Activated T-cell treated with anti-CD3 and anti-CD28 coated beads, Interleukin-2, amount 50 U/mL, for 24 hours (primary cell): Measurements from ENCODE around the gene TMEM214.
"Not testable (repeated sequence)": the region's sequence is repeated elsewhere in the genome, so short reads cannot be mapped to it uniquely, and the experiment has no call there.

Experiments
- DNase-seq: peaks from one replicate; pipeline ENCODE4 v3.0.0-alpha.2; 2020
- H3K27ac Mint-ChIP-seq: 2 replicates; pipeline ENCODE4 v1.8.0; 2020; ENCODE audit warnings: mild to moderate bottlenecking, mixed read lengths
- H3K27me3 Mint-ChIP-seq: 2 replicates; pipeline ENCODE4 v1.8.0; 2020; ENCODE audit warnings: mixed read lengths
- H3K36me3 Mint-ChIP-seq: 2 replicates; pipeline ENCODE4 v1.8.0; 2020; ENCODE audit warnings: low read depth, mixed read lengths
- H3K4me1 Mint-ChIP-seq: 2 replicates; pipeline ENCODE4 v1.8.0; 2020; ENCODE audit warnings: low read depth, mixed read lengths
- H3K4me3 Mint-ChIP-seq: 2 replicates; pipeline ENCODE4 v1.8.0; 2020; ENCODE audit warnings: mild to moderate bottlenecking, moderate library complexity, mixed read lengths
- H3K9me3 Mint-ChIP-seq: 2 replicates; pipeline ENCODE4 v1.8.0; 2020; ENCODE audit warnings: mixed read lengths

Gene TMEM214

DNA sequence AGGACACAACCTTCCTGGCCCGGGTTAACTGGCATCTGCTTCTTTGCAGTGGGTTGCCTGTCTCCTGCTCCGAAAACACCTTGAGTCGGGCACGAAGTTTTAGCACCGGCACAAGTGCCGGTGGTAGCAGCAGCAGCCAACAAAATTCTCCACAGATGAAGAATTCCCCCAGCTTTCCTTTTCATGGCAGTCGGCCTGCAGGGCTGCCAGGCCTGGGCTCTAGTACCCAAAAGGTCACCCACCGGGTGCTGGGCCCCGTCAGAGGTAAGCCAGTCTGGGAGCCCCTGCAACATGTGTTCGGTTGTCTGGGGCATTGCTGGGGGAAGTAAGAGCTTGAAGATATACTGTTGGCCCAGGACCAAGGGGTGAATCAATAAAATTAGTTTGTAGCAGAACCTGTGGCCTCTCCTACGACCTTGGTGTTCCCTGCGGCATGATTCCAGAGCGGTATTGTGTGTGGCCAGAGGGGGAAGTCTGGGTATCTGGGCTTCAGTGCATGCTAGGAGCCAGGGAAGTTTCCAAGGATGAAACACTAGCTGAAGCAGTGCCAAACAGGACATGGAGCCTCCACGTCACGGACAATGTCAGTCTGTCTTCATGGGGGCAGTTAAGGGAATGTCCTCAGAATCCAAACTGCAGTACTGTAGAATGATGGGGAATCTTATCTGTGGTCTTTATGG, 26.5 kb downstream of the TMEM214 start:
- no peak overlapping the region for H3K27ac Mint-ChIP-seq
- no peak for DNase-seq
- H3K36me3 Mint-ChIP-seq = peaks cover 80% of the 10 kb centered on the region
- no peaks in the 10 kb centered on the region for H3K27me3 Mint-ChIP-seq
- H3K4me3 Mint-ChIP-seq = no peak overlapping the region
- H3K4me1 Mint-ChIP-seq = peaks cover 6% of the 10 kb centered on the region
- no peaks in the 10 kb centered on the region for H3K9me3 Mint-ChIP-seq

DNA sequence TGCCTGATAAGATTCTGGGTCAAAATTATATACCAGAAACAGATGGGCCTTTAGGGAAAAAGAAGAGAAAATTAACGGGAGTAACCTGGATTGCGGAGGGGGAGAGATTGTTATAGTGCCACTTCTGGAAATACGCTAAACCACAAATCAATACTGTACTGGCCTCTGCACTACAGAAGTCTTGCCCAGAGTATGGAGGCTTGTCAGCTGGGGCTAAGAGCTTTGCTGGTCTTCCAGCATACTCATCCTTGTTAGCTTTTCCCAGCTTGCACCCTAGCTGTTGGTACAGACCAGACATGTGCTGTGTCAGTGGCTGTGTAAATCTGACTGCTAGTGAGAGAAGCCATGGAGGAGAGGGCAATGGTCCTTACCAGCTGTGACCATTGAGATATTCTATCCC, 27.6 kb downstream of the TMEM214 start:
- H3K36me3 Mint-ChIP-seq = peaks cover 80% of the 10 kb centered on the region
- H3K4me3 Mint-ChIP-seq = no peak overlapping the region
- no peaks in the 10 kb centered on the region for H3K27me3 Mint-ChIP-seq
- peaks cover 6% of the 10 kb centered on the region for H3K4me1 Mint-ChIP-seq
- H3K27ac Mint-ChIP-seq = peak overlapping the region; percentile 67
- no peak for DNase-seq
- H3K9me3 Mint-ChIP-seq = no peaks in the 10 kb centered on the region

DNA sequence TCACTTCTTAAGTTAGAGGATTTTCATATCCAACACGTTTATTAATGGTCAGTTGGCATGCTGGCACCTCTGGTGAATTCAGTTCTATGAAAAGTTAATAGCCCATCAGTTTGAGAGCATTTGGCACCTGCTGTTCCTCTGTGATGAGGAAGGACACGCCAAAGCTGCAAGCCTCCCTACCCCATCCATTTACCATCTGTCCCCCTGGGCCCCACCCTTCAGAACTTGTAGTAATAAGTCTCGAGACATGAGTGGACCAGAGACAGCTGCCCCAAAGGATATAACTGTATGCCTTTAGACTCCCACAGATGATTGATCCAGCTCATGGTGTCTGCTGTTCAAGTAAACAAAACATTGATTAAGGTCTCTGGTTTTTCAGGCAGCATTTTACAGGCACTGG, 32.4 kb downstream of the TMEM214 start:
- Mint-ChIP-seq H3K36me3 (peaks cover 83% of the 10 kb centered on the region), H3K27ac (peak overlapping the region; percentile 8), H3K4me3 (no peak overlapping the region), H3K27me3 (no peaks in the 10 kb centered on the region), H3K4me1 (peaks cover 37% of the 10 kb centered on the region), H3K9me3 (no peaks in the 10 kb centered on the region)
- no peak for DNase-seq

DNA sequence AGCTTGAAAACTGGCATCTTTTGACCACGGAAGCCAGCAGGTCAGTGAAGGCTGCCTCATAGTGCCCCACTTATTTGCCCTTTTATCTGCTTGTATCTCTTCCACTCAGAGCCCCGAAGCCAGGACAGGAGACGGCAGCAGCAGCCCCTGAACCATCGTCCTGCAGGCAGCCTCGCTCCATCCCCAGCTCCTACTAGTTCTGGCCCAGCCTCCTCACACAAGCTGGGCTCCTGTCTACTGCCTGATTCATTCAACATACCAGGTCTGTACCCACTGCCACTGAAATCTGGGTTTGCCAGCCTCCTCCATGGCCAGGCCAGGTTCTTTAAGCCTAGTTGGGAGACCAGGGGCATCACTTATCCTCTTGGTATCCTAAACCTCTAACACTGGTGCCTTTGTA, 34.6 kb downstream of the TMEM214 start:
- Mint-ChIP-seq H3K4me1 (peaks cover 52% of the 10 kb centered on the region), H3K36me3 (peaks cover 86% of the 10 kb centered on the region), H3K27me3 (no peaks in the 10 kb centered on the region), H3K4me3 (no peak overlapping the region), H3K9me3 (no peaks in the 10 kb centered on the region), H3K27ac (peak overlapping the region; percentile 65)
- no peak for DNase-seq

DNA sequence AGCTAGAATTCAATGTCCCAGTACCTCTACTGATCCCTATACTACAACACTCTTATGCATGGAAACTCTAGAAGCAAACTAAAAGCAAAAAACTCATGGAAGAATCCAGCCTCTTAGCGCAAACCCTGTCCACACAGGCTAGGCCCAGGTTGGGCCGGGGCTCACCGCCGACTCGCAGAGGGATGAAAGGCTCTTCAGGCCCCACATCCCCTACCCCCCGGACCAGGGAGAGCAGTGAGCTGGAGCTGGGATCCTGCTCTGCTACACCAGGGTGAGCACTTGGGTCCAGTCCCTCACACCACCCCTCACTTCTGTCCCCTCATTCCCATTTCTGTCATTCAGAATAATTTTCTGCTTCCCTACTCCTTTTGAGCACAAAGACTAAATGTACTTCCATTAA, 36.7 kb downstream of the TMEM214 start:
- Mint-ChIP-seq H3K36me3 (peaks cover 68% of the 10 kb centered on the region), H3K27ac (peak overlapping the region; percentile 95), H3K4me1 (peaks cover 64% of the 10 kb centered on the region), H3K27me3 (no peaks in the 10 kb centered on the region), H3K9me3 (no peaks in the 10 kb centered on the region), H3K4me3 (peak overlapping the region; percentile 99)
- DNase-seq = no peak

DNA sequence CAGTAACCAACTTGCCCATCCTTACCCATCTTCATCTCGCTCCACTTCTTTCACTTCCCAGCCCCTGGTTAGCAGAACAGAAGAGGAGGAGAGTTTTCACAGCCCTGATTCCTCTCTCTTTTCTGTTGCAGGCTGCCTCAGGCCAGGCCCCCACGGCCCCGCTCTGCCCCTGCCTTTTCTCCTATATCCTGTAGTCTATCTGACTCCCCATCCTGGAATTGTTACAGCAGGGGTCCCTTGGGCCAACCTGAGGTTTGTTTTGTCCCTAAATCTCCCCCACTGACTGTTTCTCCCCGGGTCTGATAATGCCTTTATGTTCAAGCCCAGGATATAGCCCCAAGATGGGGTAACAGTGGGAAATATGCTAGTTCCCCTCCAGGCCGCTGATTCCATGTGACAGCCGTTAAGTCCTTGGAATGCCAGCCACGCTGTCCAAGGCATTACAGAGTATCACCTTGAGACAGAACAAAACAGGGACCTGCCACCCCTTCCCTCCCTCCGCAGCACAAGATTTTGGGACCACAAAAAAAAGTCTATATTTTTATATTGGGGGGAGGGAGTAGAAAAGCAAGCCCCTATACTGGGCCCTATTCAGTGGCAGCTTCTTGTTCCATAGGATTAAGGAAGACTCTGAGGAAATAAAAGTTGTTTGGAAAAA, 37.3 kb downstream of the TMEM214 start:
- DNase-seq = no peak
- H3K4me3 Mint-ChIP-seq = peak overlapping the region; percentile 99
- H3K27ac Mint-ChIP-seq = peak overlapping the region; percentile 95
- peaks cover 71% of the 10 kb centered on the region for H3K4me1 Mint-ChIP-seq
- H3K36me3 Mint-ChIP-seq = peaks cover 62% of the 10 kb centered on the region
- no peaks in the 10 kb centered on the region for H3K9me3 Mint-ChIP-seq
- H3K27me3 Mint-ChIP-seq = no peaks in the 10 kb centered on the region

DNA sequence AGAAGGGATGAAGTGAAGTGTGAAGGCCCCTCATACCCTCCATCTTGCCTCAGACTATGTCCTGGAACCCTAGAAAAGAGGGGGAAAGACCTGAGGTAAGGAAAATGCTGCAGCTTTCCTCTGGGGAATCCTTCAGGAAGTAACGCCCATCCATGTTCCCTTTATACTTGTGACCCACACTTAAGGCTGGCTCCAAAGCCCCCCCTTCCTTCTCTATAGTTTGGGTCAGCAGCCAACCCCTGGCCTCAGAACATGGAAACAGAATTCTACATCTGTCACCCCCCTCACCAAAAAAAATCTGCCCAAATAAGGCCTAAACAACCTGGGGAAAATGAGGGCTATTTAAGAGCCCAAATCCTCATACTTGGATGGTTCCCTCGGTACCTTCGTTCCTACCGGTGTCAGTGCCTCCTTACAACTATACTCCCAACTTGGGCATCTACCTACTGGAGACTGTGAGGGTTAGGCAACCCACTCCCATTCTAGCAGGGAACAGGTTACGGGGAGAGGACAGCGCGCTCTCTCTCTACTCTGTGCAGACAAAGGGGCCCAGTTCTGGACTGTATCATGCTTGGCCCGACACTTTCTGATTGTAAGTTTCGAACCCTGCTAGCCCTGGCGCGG, 38.0 kb downstream of the TMEM214 start:
- peak overlapping the region; percentile 95 for H3K27ac Mint-ChIP-seq
- H3K36me3 Mint-ChIP-seq = peaks cover 55% of the 10 kb centered on the region
- peak overlapping the region; percentile 99 for H3K4me3 Mint-ChIP-seq
- no peaks in the 10 kb centered on the region for H3K9me3 Mint-ChIP-seq
- peaks cover 73% of the 10 kb centered on the region for H3K4me1 Mint-ChIP-seq
- H3K27me3 Mint-ChIP-seq = no peaks in the 10 kb centered on the region
- no peak for DNase-seq

DNA sequence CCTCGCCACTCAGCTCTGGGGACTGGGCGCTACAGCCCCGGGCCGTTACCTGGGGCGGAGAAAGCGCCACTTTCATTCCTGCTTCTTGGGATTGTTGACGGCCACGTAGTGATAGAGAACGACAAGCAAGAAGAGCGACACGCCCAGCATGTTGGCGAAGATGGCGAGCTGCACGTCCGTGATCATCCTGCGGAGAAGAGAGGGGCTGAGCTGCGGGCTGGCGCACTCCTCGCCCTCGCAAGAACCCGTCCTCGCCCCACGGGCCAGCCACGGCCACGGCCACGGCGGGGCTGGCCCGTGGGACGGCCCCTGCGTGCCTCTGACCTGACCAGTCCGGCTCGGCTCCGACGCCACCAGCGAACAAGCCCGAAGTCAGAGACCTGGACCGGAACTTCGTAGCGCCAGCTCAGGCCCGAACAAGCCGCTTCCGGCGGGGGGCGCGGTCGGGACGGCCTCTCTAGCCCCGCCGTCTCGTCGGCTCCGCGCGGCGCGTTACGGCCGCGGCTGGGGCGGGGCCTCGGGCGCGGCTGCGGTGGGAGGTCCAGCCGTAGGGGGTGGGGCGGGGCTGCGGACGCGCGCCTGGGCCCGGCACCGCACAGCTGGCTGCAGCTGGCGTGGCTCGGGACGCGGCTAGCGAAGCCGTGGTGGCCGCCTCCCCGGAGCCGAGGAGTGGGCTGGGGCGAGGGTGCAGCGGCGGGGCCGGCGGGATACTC, 38.7 kb downstream of the TMEM214 start, which contains the start of gene OST4:
OST4 (minus strand) TSS at position 378 of the 713 bp plus-strand sequence.
- Mint-ChIP-seq H3K27ac (peak within 1 kb of the TSS; percentile 95), H3K27me3 (no peaks in the 10 kb centered on the region), H3K4me1 (peaks cover 74% of the 10 kb centered on the region), H3K4me3 (peak within 1 kb of the TSS; percentile 99), H3K9me3 (no peaks in the 10 kb centered on the region), H3K36me3 (peaks cover 48% of the 10 kb centered on the region)
- DNase-seq = peak; percentile 94

DNA sequence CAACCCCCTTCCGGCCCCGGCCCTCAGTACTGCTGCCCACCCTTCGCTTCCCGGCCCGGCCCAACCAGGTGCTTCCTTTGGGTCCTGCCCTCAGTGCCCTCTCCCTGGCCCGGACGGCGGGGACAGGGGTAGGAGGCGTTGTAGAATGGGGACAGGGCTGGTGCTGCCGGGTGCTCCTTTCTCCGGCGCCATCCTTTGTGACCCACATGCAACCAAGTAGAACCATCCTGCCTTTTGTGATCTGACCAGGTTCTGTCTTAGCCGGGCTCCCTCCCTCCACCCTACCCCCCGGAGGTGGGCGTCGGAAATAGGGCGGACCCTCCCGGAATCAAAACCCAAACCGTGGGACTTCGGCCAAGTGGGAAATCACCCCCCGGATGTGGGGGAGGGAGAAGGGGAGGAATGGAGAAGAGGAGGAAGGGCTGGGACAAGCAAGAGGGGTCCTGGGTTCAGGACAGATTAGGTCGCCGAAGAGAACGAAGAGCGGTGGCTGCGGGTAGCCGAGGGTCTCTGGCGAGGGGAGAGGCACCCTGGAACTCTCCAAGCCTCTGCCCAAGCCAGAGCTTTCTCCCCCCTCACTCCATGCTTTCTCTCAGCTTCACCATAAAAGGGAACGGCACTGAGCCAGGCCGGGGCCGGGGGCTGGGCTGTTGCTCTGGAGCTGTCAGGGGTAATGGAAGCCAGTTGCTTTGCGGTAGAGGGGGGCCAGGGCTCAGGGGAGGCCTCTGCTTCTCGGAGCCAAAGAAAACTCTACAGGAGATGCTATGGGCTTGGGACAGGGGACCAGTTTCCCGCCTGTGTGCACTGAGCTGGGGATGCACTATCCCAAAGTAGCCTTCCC, 39.4 kb downstream of the TMEM214 start:
- H3K4me1 Mint-ChIP-seq = peaks cover 73% of the 10 kb centered on the region
- no peaks in the 10 kb centered on the region for H3K27me3 Mint-ChIP-seq
- H3K27ac Mint-ChIP-seq = peak overlapping the region; percentile 92
- H3K9me3 Mint-ChIP-seq = no peaks in the 10 kb centered on the region
- no peak for DNase-seq
- peaks cover 41% of the 10 kb centered on the region for H3K36me3 Mint-ChIP-seq
- peak overlapping the region; percentile 84 for H3K4me3 Mint-ChIP-seq

DNA sequence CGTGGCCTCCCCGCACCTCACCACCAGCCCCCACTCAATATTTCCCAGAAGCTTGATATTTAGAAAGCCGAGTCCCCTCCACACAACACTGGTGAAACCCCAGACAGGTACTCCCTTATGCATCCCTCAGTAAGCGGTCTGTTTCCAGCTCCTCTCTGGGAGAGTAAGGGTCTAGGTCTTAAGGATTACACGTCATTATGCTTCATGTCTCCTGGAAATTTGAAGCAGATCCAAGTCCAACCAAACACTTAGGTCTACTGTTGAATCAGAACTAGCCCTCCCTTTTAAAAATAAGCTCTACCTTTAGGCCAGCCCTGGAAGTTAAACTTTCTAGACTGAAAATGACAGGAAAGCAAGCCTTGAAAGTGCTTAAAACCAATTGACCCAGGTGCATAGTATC, 40.2 kb downstream of the TMEM214 start:
- H3K9me3 Mint-ChIP-seq = no peaks in the 10 kb centered on the region
- peaks cover 34% of the 10 kb centered on the region for H3K36me3 Mint-ChIP-seq
- no peak for DNase-seq
- peak overlapping the region; percentile 84 for H3K4me3 Mint-ChIP-seq
- H3K27ac Mint-ChIP-seq = peak overlapping the region; percentile 92
- H3K4me1 Mint-ChIP-seq = peaks cover 67% of the 10 kb centered on the region
- H3K27me3 Mint-ChIP-seq = no peaks in the 10 kb centered on the region

DNA sequence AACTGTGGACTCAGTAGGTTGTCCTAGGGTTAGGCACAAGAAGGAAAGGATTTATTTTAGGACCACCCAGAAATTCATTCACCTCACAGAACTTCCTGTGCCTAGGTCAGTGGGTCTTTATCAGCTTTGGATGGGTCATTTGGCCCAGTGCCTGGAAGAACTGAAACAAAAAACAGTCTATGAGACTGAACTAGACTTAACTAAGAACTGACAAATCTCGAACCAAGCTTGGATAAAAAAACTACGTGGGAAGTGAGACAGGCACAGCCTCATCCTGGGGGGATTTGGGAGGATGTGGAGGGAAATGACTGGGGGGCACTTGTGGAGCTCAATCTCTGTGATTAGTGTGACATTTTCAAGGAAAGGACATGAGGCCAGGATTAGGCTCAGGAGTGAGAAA, 41.0 kb downstream of the TMEM214 start:
- peaks cover 63% of the 10 kb centered on the region for H3K4me1 Mint-ChIP-seq
- peak overlapping the region; percentile 15 for H3K27ac Mint-ChIP-seq
- H3K9me3 Mint-ChIP-seq = no peaks in the 10 kb centered on the region
- no peaks in the 10 kb centered on the region for H3K27me3 Mint-ChIP-seq
- peaks cover 25% of the 10 kb centered on the region for H3K36me3 Mint-ChIP-seq
- no peak overlapping the region for H3K4me3 Mint-ChIP-seq
- no peak for DNase-seq

DNA sequence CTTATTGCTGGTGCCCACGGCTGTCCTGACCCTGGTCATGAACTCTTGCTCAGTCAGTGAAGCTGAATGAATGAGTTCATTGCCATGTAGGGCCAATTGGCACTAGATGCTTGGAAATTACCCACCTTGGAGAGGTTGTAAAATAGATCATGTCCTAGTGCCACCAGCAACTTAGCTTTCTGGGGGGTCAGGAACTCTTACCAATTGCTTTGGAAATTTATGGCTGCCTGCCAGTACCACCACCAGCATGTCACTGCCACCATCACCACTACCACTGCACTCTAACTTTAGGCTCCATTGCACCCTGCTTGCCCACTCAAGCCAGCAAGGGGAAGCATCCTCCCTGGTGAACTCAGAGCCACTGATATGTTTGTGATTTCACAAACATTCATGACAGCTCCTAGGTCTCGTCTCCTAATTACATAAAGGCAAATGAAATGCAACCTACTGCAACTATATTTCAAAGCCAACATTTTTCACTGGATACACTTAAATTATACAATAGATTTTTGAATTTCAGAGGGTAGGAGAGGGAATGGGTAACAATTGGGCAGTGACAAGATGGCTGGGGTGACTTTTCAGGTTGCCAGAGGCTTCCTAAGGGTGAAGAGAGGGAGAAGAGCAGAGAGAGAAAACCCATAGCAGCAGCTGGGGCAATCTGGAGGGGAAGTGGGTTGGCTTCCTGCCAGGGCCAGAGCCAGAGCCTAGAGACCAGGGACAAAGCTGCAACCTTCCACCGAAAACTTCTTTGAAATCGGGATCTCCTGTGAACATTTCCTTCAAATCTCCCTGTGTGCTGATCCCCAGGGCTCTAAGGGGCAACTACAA, 42.2 kb downstream of the TMEM214 start:
- no peaks in the 10 kb centered on the region for H3K9me3 Mint-ChIP-seq
- H3K36me3 Mint-ChIP-seq = peaks cover 13% of the 10 kb centered on the region
- peak overlapping the region; percentile 77 for H3K27ac Mint-ChIP-seq
- no peak overlapping the region for H3K4me3 Mint-ChIP-seq
- peaks cover 51% of the 10 kb centered on the region for H3K4me1 Mint-ChIP-seq
- peak; percentile 55 for DNase-seq
- H3K27me3 Mint-ChIP-seq = no peaks in the 10 kb centered on the region

DNA sequence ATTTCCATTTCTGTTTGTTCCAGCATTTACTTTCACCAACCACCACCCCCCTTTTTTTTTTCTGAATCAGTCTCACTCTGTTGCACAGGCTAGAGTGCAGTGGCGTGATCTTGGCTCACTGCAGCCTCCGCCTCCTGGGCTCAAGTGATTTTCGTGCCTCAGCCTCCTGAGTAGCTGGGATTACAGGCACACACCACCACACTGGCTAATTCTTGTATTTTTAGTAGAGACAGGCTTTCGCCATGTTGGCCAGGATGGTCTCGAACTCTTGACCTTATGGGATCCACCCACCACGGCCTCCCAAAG, 42.8 kb downstream of the TMEM214 start:
- not testable (repeated sequence) for H3K27me3 Mint-ChIP-seq, H3K36me3 Mint-ChIP-seq, DNase-seq, H3K9me3 Mint-ChIP-seq, H3K4me3 Mint-ChIP-seq
- Mint-ChIP-seq H3K4me1 (peaks cover 50% of the 10 kb centered on the region), H3K27ac (peak overlapping the region; percentile 77)
